H1 (cell line): ENCODE results near the gene POLR1B. TPM values are rescaled to one million over a fixed set of nuclear protein-coding genes. Genes with fewer than 3 reads are reported as not detected.

Experiments used
- CTCF ChIA-PET: fragments of 300-600 bp; sonication (Branson Sonifier 250); formaldehyde crosslinking; loops from one replicate; lab custom pipeline; 2021; ENCODE audit not compliant: partially characterized antibody; lab: Charles Lee
- POLR2A ChIA-PET: fragments of 300-600 bp; sonication (Branson Sonifier 250); formaldehyde crosslinking; loops from one replicate; lab custom pipeline; 2021; ENCODE audit warnings: inconsistent platforms; ENCODE audit not compliant: partially characterized antibody; lab: Charles Lee
- DNase-seq, 2 experiments: peaks; one replicate each; pipeline versions ENCODE4 v3.0.0 to v3.0.0-alpha.2; 2010 to 2022; ENCODE audit warnings: low spot score in 2 of 2, low read depth in 1 of 2, mixed read lengths in 1 of 2
- FAIRE-seq: peaks from 2 replicates; lab custom pipeline; 2011; peaks lifted over from hg19 to GRCh38; lab: Jason Lieb, UNC
- H2AFZ ChIP-seq: 2 replicates; pipeline ENCODE4 v1.8.1; 2012; ENCODE audit warnings: low read length, inconsistent platforms
- H2AK5ac ChIP-seq: 2 replicates; pipeline ENCODE4 v1.6.1; 2013; ENCODE audit warnings: low read depth, low read length
- H2BK120ac ChIP-seq: replicated peaks from 2 replicates; pipeline ENCODE3; 2013; ENCODE audit warnings: low read depth, low read length, inconsistent platforms
- H2BK12ac ChIP-seq: 2 replicates; pipeline ENCODE4 v1.6.1; 2013; ENCODE audit warnings: low read depth, low read length
- H2BK15ac ChIP-seq: 2 replicates; pipeline ENCODE4 v1.6.1; 2013; ENCODE audit warnings: low read length
- H2BK20ac ChIP-seq: 2 replicates; pipeline ENCODE4 v1.6.1; 2013; ENCODE audit warnings: low read length
- H2BK5ac ChIP-seq: 2 replicates; pipeline ENCODE4 v1.6.1; 2013; ENCODE audit warnings: low read depth, low read length
- H3K14ac ChIP-seq: 2 replicates; pipeline ENCODE4 v1.6.1; 2013; ENCODE audit warnings: inconsistent platforms; ENCODE audit not compliant: insufficient read length
- H3K18ac ChIP-seq: 2 replicates; pipeline ENCODE4 v1.6.1; 2013; ENCODE audit warnings: low read length; ENCODE audit errors: extremely low read depth
- H3K23ac ChIP-seq: 2 replicates; pipeline ENCODE4 v1.6.1; 2013; ENCODE audit warnings: inconsistent platforms; ENCODE audit not compliant: insufficient read length
- H3K23me2 ChIP-seq: 2 replicates; pipeline ENCODE4 v1.6.1; 2013; ENCODE audit warnings: low read depth, low read length
- H3K27ac ChIP-seq: 2 replicates; pipeline ENCODE4 v1.6.1; 2011; ENCODE audit warnings: low read depth, low read length, inconsistent platforms
- H3K27me3 ChIP-seq, 4 experiments: replicated peaks in 1 of 4; 1 replicate in 1 of 4; 2 replicates in 3 of 4; pipeline versions ENCODE4 v1.6.1 to v1.8.1; 2011 to 2013; ENCODE audit warnings: low read length in 3 of 4, mild to moderate bottlenecking in 3 of 4, inconsistent platforms in 2 of 4, mixed read lengths in 2 of 4, moderate library complexity in 1 of 4; ENCODE audit not compliant: control insufficient read depth in 3 of 4, insufficient read depth in 3 of 4; ENCODE audit errors: extremely low read depth in 1 of 4
- H3K36me3 ChIP-seq, 4 experiments: 2 replicates each; pipeline versions ENCODE4 v1.6.1 to v1.8.1; 2011 to 2013; ENCODE audit warnings: mild to moderate bottlenecking in 4 of 4, low read length in 3 of 4, moderate library complexity in 2 of 4, control low read depth in 1 of 4, inconsistent platforms in 1 of 4; ENCODE audit not compliant: insufficient read depth in 4 of 4, control insufficient read depth in 2 of 4
- H3K4ac ChIP-seq: replicated peaks from 2 replicates; pipeline ENCODE3; 2013; ENCODE audit warnings: low read length, low read depth, mixed read lengths, inconsistent platforms; ENCODE audit not compliant: insufficient read length
- H3K4me1 ChIP-seq, 4 experiments: replicated peaks in 1 of 4; 1 replicate in 1 of 4; 2 replicates in 3 of 4; pipeline versions ENCODE4 v1.6.1 to v1.8.1; 2011 to 2013; ENCODE audit warnings: low read length in 3 of 4, inconsistent platforms in 2 of 4, mixed read lengths in 1 of 4; ENCODE audit not compliant: insufficient read depth in 4 of 4, control insufficient read depth in 3 of 4
- H3K4me2 ChIP-seq, 2 experiments: 2 replicates each; pipeline versions ENCODE4 v1.6.1 to v1.8.1; 2011 to 2013; ENCODE audit warnings: low read depth in 2 of 2, low read length in 2 of 2, control low read depth in 1 of 2, inconsistent platforms in 1 of 2, mild to moderate bottlenecking in 1 of 2; ENCODE audit not compliant: insufficient read depth in 1 of 2
- H3K4me3 ChIP-seq, 4 experiments: fragments of 200-600, 300-600 bp in 1 of 4; sonication (generic), shearing (Covaris generic), sonication (Bioruptor Twin) in 1 of 4; 2 replicates each; pipeline versions ENCODE4 v1.5.1 to v1.8.1; 2011 to 2016; ENCODE audit warnings: low read length in 4 of 4, low read depth in 3 of 4, control low read depth in 2 of 4, inconsistent platforms in 2 of 4, mild to moderate bottlenecking in 2 of 4, mixed read lengths in 1 of 4, moderate library complexity in 1 of 4; ENCODE audit not compliant: insufficient read depth in 2 of 4; ENCODE audit errors: extremely low read depth in 1 of 4
- H3K56ac ChIP-seq: replicated peaks from 2 replicates; pipeline ENCODE3; 2013; ENCODE audit warnings: low read depth, mild to moderate bottlenecking, mixed read lengths, low read length, inconsistent platforms; ENCODE audit not compliant: insufficient read length
- H3K79me1 ChIP-seq: 2 replicates; pipeline ENCODE4 v1.6.1; 2013; ENCODE audit warnings: low read depth, low read length, control low read depth
- H3K79me2 ChIP-seq, 2 experiments: 2 replicates each; pipeline versions ENCODE4 v1.6.1 to v1.8.1; 2012 to 2013; ENCODE audit warnings: low read length in 2 of 2, mild to moderate bottlenecking in 2 of 2, inconsistent platforms in 1 of 2; ENCODE audit not compliant: insufficient read depth in 2 of 2, control insufficient read depth in 1 of 2
- H3K9ac ChIP-seq, 4 experiments: replicated peaks in 1 of 4; 1 replicate in 1 of 4; 2 replicates in 3 of 4; pipeline versions ENCODE4 v1.6.1 to v1.8.1; 2011 to 2013; ENCODE audit warnings: low read depth in 3 of 4, low read length in 3 of 4, control low read depth in 2 of 4, mild to moderate bottlenecking in 2 of 4, moderate library complexity in 2 of 4, inconsistent platforms in 1 of 4; ENCODE audit errors: extremely low read depth in 1 of 4
- H3K9me3 ChIP-seq, 2 experiments: 2 replicates each; pipeline versions ENCODE4 v1.6.1 to v1.8.1; 2012 to 2013; ENCODE audit warnings: mild to moderate bottlenecking in 2 of 2, moderate library complexity in 2 of 2, control low read depth in 1 of 2, inconsistent platforms in 1 of 2, low read depth in 1 of 2, low read length in 1 of 2, mixed read lengths in 1 of 2; ENCODE audit not compliant: insufficient read depth in 2 of 2
- H4K20me1 ChIP-seq, 2 experiments: replicated peaks in 1 of 2; 2 replicates each; pipeline versions ENCODE3 to v1.8.1; 2011 to 2013; ENCODE audit warnings: inconsistent platforms in 2 of 2, low read length in 2 of 2, mild to moderate bottlenecking in 1 of 2; ENCODE audit not compliant: insufficient read depth in 2 of 2, control insufficient read depth in 1 of 2
- H4K5ac ChIP-seq: 2 replicates; pipeline ENCODE4 v1.6.1; 2013; ENCODE audit warnings: low read length, low read depth, mixed read lengths, inconsistent platforms; ENCODE audit not compliant: insufficient read length
- H4K8ac ChIP-seq: 2 replicates; pipeline ENCODE4 v1.8.0; 2013; ENCODE audit warnings: mild to moderate bottlenecking, moderate library complexity, low read length, inconsistent platforms; ENCODE audit not compliant: insufficient read depth; ENCODE audit errors: extremely low read depth
- H4K91ac ChIP-seq: replicated peaks from 2 replicates; pipeline ENCODE3; 2013; ENCODE audit warnings: low read length, mixed read lengths, inconsistent platforms; ENCODE audit not compliant: insufficient read length
- RNF2 ChIP-seq: fragments of 200-900, 300-1000 bp; sonication (generic); IDR thresholded peaks from 2 replicates; pipeline ENCODE4 v1.7.1; 2016; ENCODE audit warnings: borderline replicate concordance, low read depth, mild to moderate bottlenecking, antibody characterized with exemption, low read length; ENCODE audit not compliant: poor library complexity, severe bottlenecking; ENCODE audit errors: missing control alignments
- WGBS, 2 experiments: shearing (Covaris generic) in 1 of 2; methylation state at CpG; one replicate each; pipeline versions ENCODE4 v1.1.6 to v1.1.7; 2013 to 2015; ENCODE audit warnings: low lambda C conversion rate in 2 of 2, mixed read lengths in 2 of 2, inconsistent platforms in 1 of 2, low coverage in 1 of 2, missing lambda C conversion rate in 1 of 2; ENCODE audit not compliant: insufficient replicate concordance in 2 of 2, insufficient coverage in 1 of 2, insufficient read length in 1 of 2; ENCODE audit errors: extremely low coverage in 1 of 2, missing lambda C conversion rate in 1 of 2; 5-methylcytosine and 5-hydroxymethylcytosine counted together
- polyA plus RNA-seq, 7 experiments: library from polyadenylated mRNA; depleted of rRNA in 3 of 7; stranded (reverse) in 5 of 7; unstranded in 2 of 7; fragments of >200 nt in 5 of 7; fragments of 200-250 nt in 2 of 7; gene quantifications; 1 replicate in 5 of 7; 2 replicates in 1 of 7; 4 replicates in 1 of 7; pipeline versions ENCODE4 v1.2.1 to v1.2.3, GENCODE V29; 2011 to 2013; ENCODE audit warnings: missing spikeins in 2 of 7, mixed read lengths in 2 of 7
- total RNA-seq: library from RNA; stranded (reverse); fragmentation: NEBNext Ultra II Directional; extraction: Animal tissue kit (Norgen Biotek cat#: 25700); gene quantifications from 2 replicates; pipeline ENCODE4 v1.2.1, GENCODE V29; 2021

The POLR1B gene
- total and polyA plus RNA-seq, 2 of the 8 experiments (the other 6 are each of a cell fraction or from before 2014, with no cell fraction given), result 24.3 to 69.4 TPM

GRCh38 chr2:112520234-112520783 is 22.0 kb upstream of the POLR1B start:
- ChIA-PET POLR2A (no interaction called here), CTCF (interaction anchor here (0.8 to 1.5 kb wide), 3 partner anchors 10 to 160 kb away, joined by 3 to 4 read pairs (median 4); no protein-coding TSS in a partner anchor)
- no peak overlapping the region for H3K27ac ChIP-seq
- H3K23ac ChIP-seq, result no peak overlapping the region
- no peak overlapping the region; the same call in 1 of the 2 replicates for H4K8ac ChIP-seq
- no peak overlapping the region for H3K4me3 ChIP-seq
- H3K4me2 ChIP-seq, result no peak overlapping the region
- H3K27me3 ChIP-seq, result no peaks in the 10 kb centered on the region
- peak overlapping the region; percentile 60; the same call in 1 of the 2 replicates for H2BK5ac ChIP-seq
- no peaks in the 10 kb centered on the region for H3K79me2 ChIP-seq
- 90% methylated on average over 7 of the region's 7 CpGs; no CpG with 5 or more reads in 1 of the 2 experiments for WGBS, 2 experiments
- no peaks in the 10 kb centered on the region for H3K23me2 ChIP-seq
- no peak overlapping the region for H2BK12ac ChIP-seq
- no peak overlapping the region for H3K14ac ChIP-seq
- H4K20me1 ChIP-seq, result peaks cover 0 to 4% of the 10 kb centered on the region in 2 experiments
- DNase-seq, result no peak
- no peak overlapping the region for H4K5ac ChIP-seq
- no peak overlapping the region for H2BK20ac ChIP-seq
- no peak for FAIRE-seq
- no peak overlapping the region for H2AK5ac ChIP-seq
- no peak overlapping the region for H3K56ac ChIP-seq
- no peak overlapping the region for H3K18ac ChIP-seq
- no peak overlapping the region for H3K4ac ChIP-seq
- H3K4me1 ChIP-seq, result no peaks in the 10 kb centered on the region
- no peak overlapping the region for H2AFZ ChIP-seq
- no peak overlapping the region for H2BK15ac ChIP-seq
- H3K36me3 ChIP-seq, result peaks cover 3 to 19% (median 10%) of the 10 kb centered on the region in 4 experiments; a peak in 7 of 8 replicates
- H3K79me1 ChIP-seq, result no peaks in the 10 kb centered on the region
- no peak overlapping the region for H4K91ac ChIP-seq
- no peaks in the 10 kb centered on the region for H3K9me3 ChIP-seq
- H2BK120ac ChIP-seq, result no peak overlapping the region
- no peak overlapping the region for H3K9ac ChIP-seq
- TF ChIP-seq RNF2, result no peak
